Stimulated activated CD4-positive, alpha-beta T cell treated with anti-CD3 and anti-CD28 coated beads, Interleukin-12 subunit alpha, Interleukin-12 subunit beta, amount 100 ng/mL, for 4 hours (primary cell): ENCODE measurements around the gene KIN.
"Not testable (repeated sequence)": the region's sequence is repeated elsewhere in the genome, so short reads cannot be mapped to it uniquely, and the experiment has no call there.

Source experiments
- DNase-seq: peaks from one replicate; pipeline ENCODE4 v3.0.0-alpha.2; 2020

KIN gene

GRCh38 chr10:7718685-7719084 lies 69.1 kb downstream of the KIN start:
- DNase-seq, result no peak

- DNase-seq, result no peak
Observed at GRCh38 chr10:7717767-7718166, 70.0 kb downstream of the KIN start.

GRCh38 chr10:7715515-7715914 lies 72.3 kb downstream of the KIN start:
- no peak for DNase-seq

GRCh38 chr10:7711075-7711474 lies 76.7 kb downstream of the KIN start:
- not testable (repeated sequence) for DNase-seq

GRCh38 chr10:7710446-7710845 lies 77.3 kb downstream of the KIN start:
- no peak for DNase-seq

- no peak for DNase-seq
Observed at GRCh38 chr10:7708832-7709231, 79.0 kb downstream of the KIN start.

GRCh38 chr10:7707858-7708622 lies 79.8 kb downstream of the KIN start:
- DNase-seq, result no peak

- DNase-seq, result no peak
Observed at GRCh38 chr10:7707102-7707501, 80.7 kb downstream of the KIN start.

- DNase-seq, result no peak
Observed at GRCh38 chr10:7706534-7707073, 81.2 kb downstream of the KIN start.

- DNase-seq, result no peak
Observed at GRCh38 chr10:7705341-7705740, 82.5 kb downstream of the KIN start.

GRCh38 chr10:7704071-7705016 lies 83.4 kb downstream of the KIN start:
- DNase-seq, result no peak

GRCh38 chr10:7703140-7703539 lies 84.7 kb downstream of the KIN start, which contains the start of gene ITIH2:
ITIH2 (plus strand) TSS chr10:7703316; CDS start chr10:7703435, 119 bp downstream.
- DNase-seq, result no peak

- DNase-seq, result no peak
Observed at GRCh38 chr10:7702288-7702812, 85.4 kb downstream of the KIN start.

- DNase-seq, result no peak
Observed at GRCh38 chr10:7701158-7701742, 86.5 kb downstream of the KIN start.
